NCI-H460 (cell line): ENCODE results near the gene EML3. TPM values are rescaled to one million over a fixed set of nuclear protein-coding genes. Genes with fewer than 3 reads are reported as not detected.
"Not testable (repeated sequence)": the region's sequence is repeated elsewhere in the genome, so short reads cannot be mapped to it uniquely, and the experiment has no call there.

Experiments
- DNase-seq: peaks from one replicate; pipeline ENCODE4 v3.0.0-alpha.2; 2016; ENCODE audit warnings: low read depth; ENCODE audit errors: extremely low read depth
- polyA plus RNA-seq: library from polyadenylated mRNA; depleted of rRNA; stranded (reverse); fragments of >200 nt; gene quantifications from 2 replicates; pipeline ENCODE4 v1.2.3, GENCODE V29; 2014; cell fraction: nucleus; rRNA removed
- total RNA-seq: library from RNA; depleted of rRNA; stranded (reverse); fragments of >200 nt; shearing (Covaris generic); gene quantifications from 2 replicates; pipeline ENCODE4 v1.2.3, GENCODE V29; 2014; rRNA removed

EML3 gene, protein sequence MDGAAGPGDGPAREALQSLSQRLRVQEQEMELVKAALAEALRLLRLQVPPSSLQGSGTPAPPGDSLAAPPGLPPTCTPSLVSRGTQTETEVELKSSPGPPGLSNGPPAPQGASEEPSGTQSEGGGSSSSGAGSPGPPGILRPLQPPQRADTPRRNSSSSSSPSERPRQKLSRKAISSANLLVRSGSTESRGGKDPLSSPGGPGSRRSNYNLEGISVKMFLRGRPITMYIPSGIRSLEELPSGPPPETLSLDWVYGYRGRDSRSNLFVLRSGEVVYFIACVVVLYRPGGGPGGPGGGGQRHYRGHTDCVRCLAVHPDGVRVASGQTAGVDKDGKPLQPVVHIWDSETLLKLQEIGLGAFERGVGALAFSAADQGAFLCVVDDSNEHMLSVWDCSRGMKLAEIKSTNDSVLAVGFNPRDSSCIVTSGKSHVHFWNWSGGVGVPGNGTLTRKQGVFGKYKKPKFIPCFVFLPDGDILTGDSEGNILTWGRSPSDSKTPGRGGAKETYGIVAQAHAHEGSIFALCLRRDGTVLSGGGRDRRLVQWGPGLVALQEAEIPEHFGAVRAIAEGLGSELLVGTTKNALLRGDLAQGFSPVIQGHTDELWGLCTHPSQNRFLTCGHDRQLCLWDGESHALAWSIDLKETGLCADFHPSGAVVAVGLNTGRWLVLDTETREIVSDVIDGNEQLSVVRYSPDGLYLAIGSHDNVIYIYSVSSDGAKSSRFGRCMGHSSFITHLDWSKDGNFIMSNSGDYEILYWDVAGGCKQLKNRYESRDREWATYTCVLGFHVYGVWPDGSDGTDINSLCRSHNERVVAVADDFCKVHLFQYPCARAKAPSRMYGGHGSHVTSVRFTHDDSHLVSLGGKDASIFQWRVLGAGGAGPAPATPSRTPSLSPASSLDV
- total RNA-seq, result 14.6 and 18.4 TPM in 2 replicates
- 90.0 and 162 TPM in 2 replicates for polyA plus RNA-seq

DNA sequence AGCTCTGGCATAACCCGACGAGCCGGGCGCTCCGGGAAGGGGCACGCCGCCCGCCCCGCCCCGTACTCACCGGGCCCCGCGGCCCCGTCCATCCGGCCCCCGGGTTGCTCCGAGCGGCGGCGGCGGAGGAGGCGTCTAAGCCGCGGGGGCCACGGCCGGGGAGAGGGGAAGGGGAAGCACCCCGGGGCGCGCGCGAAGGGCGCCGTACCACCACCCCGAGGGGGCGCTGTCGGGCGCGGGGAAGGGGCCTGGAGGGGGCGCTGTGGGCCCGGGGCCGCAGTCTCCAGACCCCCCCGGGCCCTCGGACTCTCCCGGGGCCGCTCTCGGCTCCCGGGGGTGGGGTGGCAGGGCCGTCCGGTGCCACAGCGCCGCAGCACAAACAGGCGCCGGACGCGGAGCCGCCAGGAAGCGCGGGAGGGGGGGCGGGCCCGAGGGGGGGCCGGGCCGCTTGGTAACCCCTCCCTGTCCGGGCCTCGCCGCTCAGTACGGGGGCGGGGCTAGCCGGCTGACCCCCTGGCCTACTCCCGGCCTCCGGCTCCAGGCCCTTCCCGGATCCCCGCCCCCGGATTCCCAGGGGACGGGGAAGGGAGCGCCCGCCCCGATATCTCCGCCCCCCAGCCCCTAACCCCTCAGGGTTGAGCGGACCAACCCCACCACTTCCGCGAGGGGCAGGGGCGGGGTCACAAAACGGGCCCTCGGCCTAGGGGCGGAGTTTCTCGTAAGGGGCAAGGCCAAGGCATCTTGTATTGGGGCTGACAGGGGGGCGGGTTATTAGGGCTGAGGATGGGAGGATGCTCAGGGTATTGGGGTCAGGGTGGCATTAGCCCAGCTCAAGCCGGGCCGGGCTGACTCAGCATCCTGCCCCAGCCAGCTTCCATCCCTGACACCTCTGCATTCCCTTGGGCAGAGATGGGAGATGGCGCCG, at the start of gene EML3, which contains the start of gene ROM1:
TSS of gene EML3 (minus strand) at position 410 of the 925 bp plus-strand sequence. CDS start at position 92, 318 bp downstream.
TSS of gene ROM1 (plus strand) at position 892 of the 925 bp plus-strand sequence. CDS start at position 917, 25 bp downstream.
- peak; percentile 54 for DNase-seq

DNA sequence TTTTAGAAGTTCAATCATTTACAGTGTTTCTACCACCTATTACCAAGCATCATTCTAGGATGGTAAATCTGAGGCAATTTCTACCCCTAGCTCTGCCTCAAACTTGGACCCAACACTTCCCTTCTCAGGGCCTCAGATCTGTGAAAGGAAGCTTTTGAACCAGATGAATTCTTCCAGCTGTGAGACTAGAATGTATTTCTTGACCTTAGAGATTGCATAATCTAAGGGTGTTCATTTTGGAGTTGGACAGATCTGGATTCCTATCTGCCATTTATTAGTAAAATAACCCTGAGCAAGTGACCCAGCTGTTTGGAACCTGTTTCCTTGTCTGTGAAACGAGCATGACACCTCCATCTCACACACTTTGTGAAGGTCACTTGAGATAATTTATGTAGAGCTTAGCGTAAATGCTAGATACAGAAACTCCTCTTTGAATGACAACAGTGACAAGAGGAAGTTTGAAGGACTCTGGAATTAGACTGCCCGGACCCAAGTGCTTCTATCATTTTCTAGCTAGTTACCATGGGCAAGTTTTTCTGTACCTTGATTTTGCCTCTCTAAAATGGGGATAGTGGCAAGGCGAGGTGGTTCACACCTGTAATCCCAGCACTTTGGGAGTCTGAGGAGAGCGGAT, 44.3 kb upstream of the EML3 start:
- DNase-seq, result no peak

DNA sequence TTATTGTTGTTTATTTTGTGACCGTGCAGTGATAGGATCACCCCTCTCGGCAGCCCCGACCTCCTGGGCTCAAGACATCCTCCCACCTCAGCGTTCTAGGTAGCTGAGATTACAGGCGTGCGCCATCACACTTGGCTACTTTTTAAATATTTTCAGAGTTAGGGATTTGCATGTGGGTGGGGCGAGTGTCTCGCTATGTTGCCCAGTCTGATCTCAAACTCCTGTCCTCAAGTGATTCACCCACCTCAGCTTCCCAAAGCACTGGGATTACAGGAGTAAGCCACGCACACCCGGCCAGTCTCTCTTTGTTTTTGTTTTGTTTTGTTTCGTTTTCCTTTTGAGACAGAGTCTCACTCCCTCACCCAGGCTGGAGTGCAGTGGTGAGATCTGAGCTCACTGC, 41.7 kb upstream of the EML3 start:
- no peak for DNase-seq

DNA sequence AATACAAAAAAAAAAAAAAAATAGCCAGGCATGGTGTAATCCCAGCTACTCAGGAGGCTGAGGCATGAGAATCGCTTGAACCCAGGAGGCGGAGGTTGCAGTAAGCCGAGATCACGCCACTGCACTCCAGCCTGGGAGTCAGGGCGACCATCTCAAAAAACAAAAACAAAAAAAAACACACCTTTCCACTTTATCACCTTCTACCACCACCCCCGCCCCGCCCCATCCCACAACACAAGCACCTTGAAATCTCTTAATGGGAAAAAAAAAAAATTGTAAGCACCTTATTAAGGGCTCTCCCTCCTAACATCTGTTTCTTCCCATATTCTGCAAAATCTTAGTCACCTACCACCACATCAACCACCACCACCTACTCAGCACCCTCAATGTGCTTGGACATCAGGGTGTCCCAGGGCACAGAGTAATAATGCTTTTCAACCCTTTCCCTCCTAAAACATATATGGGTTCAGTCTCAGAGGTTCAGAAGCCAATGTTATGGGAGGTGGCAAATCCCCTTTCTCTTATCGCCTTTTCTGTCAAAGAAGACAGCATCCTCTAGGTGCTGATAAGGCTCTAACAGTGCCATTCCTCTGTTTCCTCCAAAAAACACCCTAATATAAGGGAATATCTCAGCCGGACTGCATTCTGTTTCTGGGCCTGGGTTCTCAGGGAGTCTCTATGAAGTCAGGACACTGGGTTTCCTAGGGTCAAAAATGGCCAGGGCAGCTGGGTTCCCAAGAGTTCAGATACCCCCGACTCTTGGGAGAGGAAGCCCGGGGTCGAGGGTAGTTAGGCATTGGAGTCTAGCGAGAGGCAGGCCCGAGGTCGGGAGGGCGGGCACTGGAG, 39.8 kb upstream of the EML3 start:
- no peak for DNase-seq

DNA sequence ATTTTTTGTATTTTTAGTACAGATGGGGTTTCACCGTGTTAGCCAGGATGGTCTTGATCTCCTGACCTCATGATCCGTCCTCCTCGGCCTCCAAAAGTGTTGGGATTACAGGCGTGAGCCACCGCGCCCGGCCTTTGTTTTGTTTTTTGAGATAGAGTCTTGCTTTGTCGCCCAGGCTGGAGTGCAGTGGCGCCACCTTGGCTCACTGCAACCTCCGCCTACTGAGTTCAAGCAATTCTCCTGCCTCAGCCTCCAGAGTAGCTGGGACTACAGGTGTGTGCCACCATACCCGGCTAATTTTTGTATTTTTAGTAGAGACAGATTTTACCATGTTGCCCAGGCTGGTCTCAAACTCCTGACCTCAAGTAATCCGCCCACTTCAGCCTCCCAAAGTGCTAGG, 37.7 kb upstream of the EML3 start:
- not testable (repeated sequence) for DNase-seq

DNA sequence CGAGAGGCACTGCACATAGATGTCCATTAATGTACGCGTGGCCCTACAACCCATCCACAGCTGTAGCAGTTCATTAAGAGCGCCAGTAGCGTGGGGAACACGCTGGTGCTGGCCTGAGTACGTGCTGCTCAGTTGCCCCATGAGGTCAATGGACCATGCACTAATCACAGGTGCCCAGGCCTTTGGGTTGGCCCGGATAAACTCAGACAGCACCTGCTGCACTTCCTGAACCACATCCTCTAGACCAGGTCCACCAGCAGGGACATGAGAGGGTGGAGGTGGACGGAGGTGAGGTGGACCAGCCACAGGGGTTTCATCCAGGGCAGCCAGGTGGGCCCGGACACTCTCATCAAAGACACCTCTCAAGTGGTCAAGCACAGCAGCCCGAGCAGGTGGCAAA, 36.9 kb upstream of the EML3 start:
- no peak for DNase-seq

DNA sequence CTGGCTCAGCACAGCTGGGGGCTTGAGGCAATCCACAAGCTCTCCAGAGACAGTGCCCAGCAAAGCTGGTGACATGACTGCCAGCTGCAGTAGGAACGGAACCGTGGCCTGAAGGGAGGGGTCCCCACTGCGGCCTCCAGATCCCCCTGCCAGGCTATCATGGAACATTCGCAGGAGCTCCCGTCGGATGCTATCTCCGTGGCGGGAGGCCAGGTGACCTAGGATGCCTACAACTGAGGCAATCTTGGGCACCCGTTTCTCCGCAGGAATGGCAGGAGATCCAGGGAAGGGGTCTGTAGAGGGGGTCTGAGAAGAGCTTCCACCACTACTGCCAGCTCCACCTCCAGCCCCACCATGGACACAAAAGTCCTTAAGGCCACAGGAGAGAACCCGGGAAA, 36.4 kb upstream of the EML3 start:
- DNase-seq, result no peak

DNA sequence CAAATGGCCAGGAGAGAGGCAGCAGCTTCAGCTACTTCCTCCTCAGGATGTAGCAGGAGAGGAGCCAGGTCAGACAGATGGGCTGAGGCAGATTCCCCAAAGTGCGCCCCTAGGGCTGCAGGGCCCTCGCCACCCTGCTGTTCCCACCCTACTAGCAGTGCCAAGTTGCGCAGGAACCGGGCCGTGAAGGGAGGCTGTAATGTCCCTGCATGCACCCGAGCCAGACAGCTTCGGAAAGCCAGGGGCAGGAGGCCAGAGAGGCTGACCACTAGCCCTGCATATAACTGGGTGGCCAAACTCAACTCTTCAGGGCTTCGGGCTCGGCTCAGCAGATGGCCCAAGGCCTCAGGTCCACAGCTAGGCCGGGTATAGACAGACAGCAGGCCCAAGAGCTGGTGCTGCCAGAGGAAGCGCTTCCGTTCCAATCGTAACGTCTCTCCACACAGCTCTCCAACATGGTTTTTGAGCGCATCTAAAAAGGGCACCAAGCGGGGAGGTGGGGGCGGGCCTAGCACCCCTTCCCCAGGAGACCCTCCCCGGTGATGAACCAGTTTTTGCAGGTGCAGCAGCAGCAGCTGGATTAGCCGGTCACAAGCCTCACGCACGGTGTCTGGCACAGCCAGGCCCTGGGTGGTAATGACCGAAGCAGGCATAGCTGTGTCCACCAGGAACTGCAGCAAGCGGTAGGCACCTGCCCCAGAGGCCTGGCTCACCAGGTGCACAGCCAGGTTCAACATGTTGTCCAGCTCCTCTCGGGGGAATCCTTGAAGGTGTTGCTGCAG, 35.8 kb upstream of the EML3 start:
- no peak for DNase-seq

DNA sequence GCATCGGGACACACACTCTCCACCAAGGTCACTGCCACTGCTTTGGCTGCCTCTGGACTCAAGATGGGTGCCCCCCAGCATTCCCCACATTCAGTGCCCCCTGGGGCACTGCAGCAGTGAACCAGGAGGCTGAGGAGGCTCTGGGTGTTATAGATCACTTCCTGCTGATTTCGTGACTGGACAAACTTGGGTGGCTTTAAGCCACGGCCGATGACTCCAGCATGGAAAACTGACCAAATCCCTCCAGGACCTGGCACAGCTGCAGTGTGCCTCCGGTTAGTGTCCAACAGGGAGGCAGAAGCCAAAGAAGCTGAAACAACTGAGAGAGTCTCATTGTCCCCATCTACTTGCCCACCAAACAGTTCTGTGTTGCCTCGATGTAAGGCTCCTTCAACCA, 35.0 kb upstream of the EML3 start:
- no peak for DNase-seq

DNA sequence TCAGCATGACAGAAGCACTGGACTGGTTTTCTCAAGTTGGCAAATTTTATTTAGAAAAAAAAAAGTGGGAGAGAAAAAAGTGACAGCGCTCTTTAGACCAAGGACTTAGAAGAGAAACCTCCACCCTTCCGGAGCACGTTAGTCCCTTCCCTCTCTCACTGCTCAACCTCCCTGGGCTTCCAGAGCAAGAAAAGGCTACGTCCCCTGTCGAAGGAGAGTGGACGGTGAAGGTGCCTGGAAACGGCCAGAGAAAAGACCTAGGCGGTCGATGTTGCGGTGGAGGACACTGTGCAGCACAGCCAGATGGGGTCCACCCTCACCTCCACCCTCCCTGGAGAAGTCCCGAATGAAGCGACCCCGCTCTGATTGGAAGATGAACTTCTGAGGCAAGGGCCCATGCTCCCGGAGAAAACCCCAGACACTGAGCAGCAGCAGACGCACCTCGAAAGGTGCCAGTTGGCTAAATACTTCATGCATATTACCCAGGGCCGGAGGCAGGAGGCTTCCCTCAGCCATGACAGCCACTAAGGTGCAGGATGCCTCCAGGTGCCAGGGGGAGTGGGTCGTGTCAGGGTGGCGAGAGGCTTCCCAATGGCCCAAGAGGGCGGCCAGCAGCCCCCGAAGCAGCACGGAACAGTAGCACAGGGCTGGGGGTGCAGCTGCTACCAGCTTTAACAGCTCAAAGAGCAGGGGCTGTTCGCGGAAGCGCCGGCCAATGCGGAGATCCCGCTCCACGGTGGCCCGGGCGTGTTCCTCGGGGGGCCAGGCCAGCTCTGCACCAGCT, 34.4 kb upstream of the EML3 start:
- no peak for DNase-seq

DNA sequence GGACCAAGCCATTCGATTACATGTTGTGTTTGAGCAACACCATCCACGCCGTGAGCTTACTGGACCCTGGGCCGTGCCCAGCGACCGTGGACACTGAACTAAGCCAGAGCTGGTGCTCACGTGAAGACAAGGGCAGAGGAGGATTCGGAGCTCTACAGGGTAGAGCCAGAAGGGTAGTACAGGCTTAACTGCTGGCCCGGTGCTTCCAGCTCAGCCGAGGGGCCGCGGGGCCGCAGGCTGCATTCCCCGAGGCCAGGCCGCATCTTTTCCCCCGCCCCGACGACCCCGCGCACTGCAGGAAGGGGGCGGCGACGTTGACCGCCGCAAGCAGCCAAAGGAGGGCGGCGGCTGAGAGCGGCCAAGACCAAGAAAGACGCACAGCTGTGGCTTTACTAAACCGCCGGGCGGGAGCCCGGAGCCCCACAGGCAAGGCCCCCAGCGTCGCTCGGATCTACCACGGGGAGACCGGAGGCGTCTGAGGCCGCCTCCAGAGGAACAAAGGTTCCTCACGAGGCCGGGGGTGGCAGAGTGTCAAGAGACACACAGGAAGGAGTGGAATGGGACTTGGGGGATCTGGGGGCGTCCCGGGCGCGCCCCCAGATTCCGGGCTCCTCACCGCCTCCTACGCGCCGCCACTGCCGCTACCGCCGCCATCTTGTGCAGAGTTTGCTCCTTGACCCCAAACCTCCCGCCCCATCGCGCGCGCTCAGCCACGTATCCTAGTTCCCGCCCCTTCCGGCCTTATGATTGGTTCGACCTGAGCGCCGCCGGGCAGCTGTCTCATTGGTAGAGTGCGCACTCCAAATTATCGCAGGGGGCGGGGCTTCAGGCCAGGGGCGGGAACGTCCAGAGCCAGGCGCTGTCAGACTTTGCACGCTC, 33.6 kb upstream of the EML3 start, which contains the start of gene GANAB:
TSS of gene GANAB (minus strand) at position 668 of the 879 bp plus-strand sequence. CDS start at position 654, 14 bp downstream.
- peak; percentile 95 for DNase-seq

DNA sequence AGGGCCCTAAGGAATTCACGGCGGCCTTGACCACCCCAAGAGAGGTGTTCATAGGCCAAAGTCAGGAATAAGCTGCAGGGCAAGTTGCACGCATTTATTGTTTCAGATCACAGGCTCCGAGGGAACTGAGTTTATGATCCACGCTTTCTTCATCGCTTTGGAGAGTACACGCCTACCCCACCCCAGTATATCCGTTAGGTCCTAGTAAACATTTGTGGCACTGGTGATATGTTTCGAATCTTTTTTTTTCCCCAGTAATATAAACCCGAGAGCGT, 33.0 kb upstream of the EML3 start:
- no peak for DNase-seq

DNA sequence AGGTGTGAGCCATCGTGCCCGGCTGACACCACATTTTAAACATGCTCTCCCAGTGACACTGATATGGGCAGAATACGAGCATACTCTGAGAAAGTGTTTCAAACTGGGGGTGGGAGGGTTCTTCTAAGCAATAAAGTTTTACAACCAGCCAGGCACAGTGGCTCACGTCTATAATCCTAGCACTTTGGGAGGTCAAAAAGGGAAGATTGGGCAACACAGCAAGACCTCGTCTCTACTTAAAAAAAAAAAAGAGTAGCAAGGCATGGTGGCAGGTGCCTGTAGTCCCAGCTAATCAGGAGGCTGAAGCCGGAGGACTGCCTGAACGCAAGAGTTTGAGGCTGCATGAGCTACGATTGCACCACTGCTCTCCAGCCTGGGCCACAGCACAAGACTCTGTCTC, 31.6 kb upstream of the EML3 start:
- no peak for DNase-seq

DNA sequence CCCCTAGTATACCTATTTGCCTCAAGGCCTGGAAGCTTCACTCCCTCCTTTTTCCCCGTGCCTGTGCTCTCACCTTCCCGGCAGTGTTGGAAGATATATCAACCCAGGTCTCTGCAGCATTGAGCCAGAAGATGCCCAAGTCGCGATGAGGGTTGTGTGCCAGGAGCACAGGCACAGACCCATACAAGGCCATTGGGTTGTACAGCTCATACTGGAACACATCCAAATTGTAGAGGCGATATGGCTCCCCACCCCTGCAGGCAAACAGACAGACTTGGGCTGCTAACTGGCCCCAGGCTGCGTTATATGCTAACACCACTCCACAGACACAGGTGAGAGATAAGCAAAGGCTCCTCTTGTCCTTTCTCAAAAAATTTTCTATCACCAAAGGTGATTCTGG, 19.9 kb upstream of the EML3 start:
- no peak for DNase-seq

DNA sequence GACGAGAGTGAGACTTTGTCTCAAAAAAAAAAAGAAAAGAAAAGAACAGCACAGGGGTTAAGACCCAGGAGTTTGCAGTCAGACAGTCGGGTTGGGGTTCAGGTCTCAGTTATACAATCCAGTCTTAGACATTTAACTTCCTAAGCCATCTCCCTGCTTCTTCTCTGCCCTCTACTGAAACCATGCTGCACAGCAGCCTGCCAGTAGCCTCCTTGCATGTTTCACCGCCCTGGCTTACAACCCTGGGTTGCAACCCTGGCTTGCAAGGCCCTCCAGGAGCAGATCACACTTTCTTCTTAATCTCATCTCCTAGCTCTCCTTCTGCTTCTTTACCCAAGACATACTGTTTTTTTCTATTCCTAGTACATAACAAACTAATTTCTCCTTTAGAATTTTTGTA, 15.1 kb upstream of the EML3 start:
- no peak for DNase-seq

DNA sequence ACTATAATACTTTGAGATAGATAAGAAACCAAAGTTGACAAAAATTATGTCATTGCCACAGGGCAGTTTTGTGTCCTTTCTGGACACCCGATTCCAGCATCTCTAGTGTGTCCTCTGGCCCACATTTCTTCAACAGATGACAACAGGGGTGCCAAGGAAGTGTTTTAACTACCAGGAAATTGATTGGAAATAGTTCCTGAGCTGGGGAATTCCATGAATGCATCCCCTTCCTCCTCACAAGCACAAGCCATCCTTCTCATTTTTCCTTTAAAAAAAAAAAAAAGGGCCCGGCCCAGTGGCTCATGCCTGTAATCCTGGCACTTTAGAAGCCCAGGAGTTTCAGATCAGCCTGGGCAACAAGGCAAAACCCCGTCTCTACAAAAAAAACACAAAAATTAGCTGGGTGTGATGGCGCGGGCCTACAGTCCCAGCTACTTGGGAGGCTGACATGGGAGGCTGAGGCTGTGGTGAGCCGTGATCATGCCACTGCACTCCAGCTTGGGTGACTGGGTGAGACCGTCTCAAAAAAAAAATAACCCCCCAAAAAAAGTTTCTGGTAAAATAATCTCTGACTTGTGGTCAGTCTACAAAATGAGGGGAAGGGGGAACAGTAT, 10.0 kb upstream of the EML3 start:
- no peak for DNase-seq
